HepG2 (cell line): ENCODE results near the gene RRP8. TPM values are rescaled to one million over a fixed set of nuclear protein-coding genes. Genes with fewer than 3 reads are reported as not detected.

Source experiments
- ATAC-seq: fragments of 200-7000 bp; cut with Tn5 transposase; 3 replicates; pipeline ENCODE4 v1.9.1; 2020; ENCODE audit warnings: mild to moderate bottlenecking, moderate library complexity
- BruUV-seq: library from RNA; stranded (reverse); fragments of 400-500 nt; replicated peaks from 2 replicates; lab custom pipeline; 2021; lab: Mats Ljungman, UMichigan
- CTCF ChIA-PET: fragments of 300-600 bp; formaldehyde crosslinking; extraction: SDS; loops from one replicate; lab custom pipeline; 2021; ENCODE audit warnings: low total read pairs, inconsistent platforms, low intra/inter-chr PET ratio; lab: Yijun Ruan, JAX
- POLR2A ChIA-PET: fragments of 350-600 bp; sonication (Branson Sonifier 250); formaldehyde crosslinking; loops from one replicate; lab custom pipeline; 2020; ENCODE audit warnings: antibody characterized with exemption, inconsistent platforms; lab: Yijun Ruan, JAX
- DNase-seq: peaks from one replicate; pipeline ENCODE4 v3.0.0-alpha.2; 2015; ENCODE audit warnings: low spot score
- FAIRE-seq: peaks from 3 replicates; lab custom pipeline; 2011; peaks lifted over from hg19 to GRCh38; lab: Jason Lieb, UNC
- H2AFZ ChIP-seq: one replicate; pipeline ENCODE4 v1.6.1; 2011; ENCODE audit warnings: low read length, inconsistent platforms
- H3K27ac ChIP-seq: fragments of 300-600 bp; 3 replicates; pipeline ENCODE4 v1.8.0; 2011; ENCODE audit warnings: mixed run types, mild to moderate bottlenecking, mixed read lengths, low read length, inconsistent platforms; ENCODE audit not compliant: insufficient read depth; ENCODE audit errors: extremely low read length
- H3K27me3 ChIP-seq, 2 experiments: fragments of 200-600 bp in 1 of 2; 2 replicates in 1 of 2; 3 replicates in 1 of 2; pipeline versions ENCODE4 v1.6.0 to v1.8.0; 2011; ENCODE audit warnings: low read length in 2 of 2, mild to moderate bottlenecking in 2 of 2, moderate library complexity in 2 of 2, inconsistent platforms in 1 of 2; ENCODE audit not compliant: insufficient read depth in 2 of 2, control insufficient read depth in 1 of 2
- H3K36me3 ChIP-seq, 2 experiments: fragments of 200-600 bp in 1 of 2; replicated peaks in 1 of 2; 2 replicates in 1 of 2; 3 replicates in 1 of 2; pipeline versions ENCODE4 v1.5.1 to v1.8.0; 2011; ENCODE audit warnings: low read length in 2 of 2, inconsistent platforms in 1 of 2; ENCODE audit not compliant: insufficient read depth in 2 of 2, control insufficient read depth in 1 of 2
- H3K4me1 ChIP-seq: 2 replicates; pipeline ENCODE4 v1.5.1; 2012; ENCODE audit warnings: low read length, inconsistent platforms; ENCODE audit not compliant: insufficient read depth
- H3K4me2 ChIP-seq: 2 replicates; pipeline ENCODE4 v1.6.0; 2011; ENCODE audit warnings: low read depth, low read length, inconsistent platforms
- H3K4me3 ChIP-seq, 3 experiments: fragments of 200-600 bp in 1 of 3; sonication (generic), shearing (Covaris generic) in 1 of 3; replicated peaks in 1 of 3; 2 replicates each; pipeline ENCODE4 v1.5.1; 2011 to 2016; ENCODE audit warnings: low read length in 3 of 3, inconsistent platforms in 2 of 3, low read depth in 2 of 3, mild to moderate bottlenecking in 2 of 3, control low read depth in 1 of 3, mixed read lengths in 1 of 3; ENCODE audit not compliant: insufficient read depth in 1 of 3
- H3K79me2 ChIP-seq: one replicate; pipeline ENCODE4 v1.6.1; 2011; ENCODE audit warnings: low read length, inconsistent platforms; ENCODE audit not compliant: insufficient read depth
- H3K9ac ChIP-seq: 2 replicates; pipeline ENCODE4 v1.6.0; 2011; ENCODE audit warnings: mild to moderate bottlenecking, low read depth, low read length, inconsistent platforms; ENCODE audit not compliant: insufficient read depth
- H3K9me3 ChIP-seq: 2 replicates; pipeline ENCODE4 v1.5.1; 2012; ENCODE audit warnings: mild to moderate bottlenecking, low read length
- H4K20me1 ChIP-seq: 2 replicates; pipeline ENCODE4 v1.6.0; 2011; ENCODE audit warnings: inconsistent platforms, mild to moderate bottlenecking, low read length, moderate library complexity; ENCODE audit not compliant: insufficient read depth
- HNRNPK ChIP-seq: fragments of 200-400 bp; formaldehyde crosslinking; IDR thresholded peaks from 2 replicates; pipeline ENCODE4 v1.6.1; 2018; ENCODE audit warnings: low read length, low read depth, moderate library complexity, mild to moderate bottlenecking; ENCODE audit not compliant: poor library complexity, severe bottlenecking
- NKX3-1 ChIP-seq: sonication (generic); formaldehyde crosslinking; IDR thresholded peaks from 2 replicates; pipeline ENCODE4 v1.5.0; 2020; ENCODE audit warnings: missing genetic modification reagents
- SOX13 ChIP-seq, 3 experiments: fragments of 450-650 bp in 1 of 3; sonication (generic) in 1 of 3; formaldehyde crosslinking in 1 of 3; IDR thresholded peaks in 2 of 3; conservative IDR thresholded peaks in 1 of 3; 2 replicates each; pipeline versions ENCODE4 v1.5.0 to v1.6.1; 2016 to 2020; ENCODE audit warnings: antibody characterized with exemption in 1 of 3, mild to moderate bottlenecking in 1 of 3, missing compliant biosample characterization in 1 of 3, missing genetic modification reagents in 1 of 3, moderate library complexity in 1 of 3
- SRY ChIP-seq: sonication (generic); formaldehyde crosslinking; IDR thresholded peaks from 2 replicates; pipeline ENCODE4 v1.8.0; 2022; ENCODE audit warnings: mild to moderate bottlenecking, missing genetic modification reagents
- STAG1 ChIP-seq: sonication (generic); formaldehyde crosslinking; IDR thresholded peaks from 2 replicates; pipeline ENCODE4 v1.4.0; 2020; ENCODE audit warnings: missing genetic modification reagents
- ZNF296 ChIP-seq: sonication (generic); formaldehyde crosslinking; conservative IDR thresholded peaks from 2 replicates; pipeline ENCODE4 v1.5.0; 2020; ENCODE audit warnings: mild to moderate bottlenecking, missing genetic modification reagents
- ZSCAN22 ChIP-seq: sonication (generic); formaldehyde crosslinking; IDR thresholded peaks from 2 replicates; pipeline ENCODE4 v1.4.0; 2020; ENCODE audit warnings: mild to moderate bottlenecking, missing genetic modification reagents
- WGBS: methylation state at CpG from one replicate; pipeline ENCODE4 v1.1.6; 2017; ENCODE audit warnings: low lambda C conversion rate; 5-methylcytosine and 5-hydroxymethylcytosine counted together
- in situ Hi-C: cut with HindIII; loops from 2 replicates; pipeline ENCODE4 v1.10.0; 2017; ENCODE audit warnings: low pct_unique_long_range_greater_than_20kb; ENCODE audit not compliant: extremely low pct_ligation_motif_present
- intact Hi-C: fragments of 100-400 bp; cut with micrococcal nuclease; formaldehyde crosslinking; loops from one replicate; pipeline ENCODE4 v1.10.0; 2022; ENCODE audit not compliant: unreplicated experiment
- polyA plus RNA-seq, 8 experiments: library from polyadenylated mRNA; depleted of rRNA in 3 of 8; stranded (reverse) in 7 of 8; unstranded in 1 of 8; fragments of >200 nt; fragmentation: Illumina TruSeq in 4 of 8; extraction: Trizol in 4 of 8; gene quantifications; 2 replicates each; pipeline versions ENCODE4 v1.2.1 to v1.2.3, GENCODE V29; 2011 to 2016; ENCODE audit warnings: low read depth in 4 of 8, missing spikeins in 1 of 8, mixed read lengths in 1 of 8; ENCODE audit not compliant: insufficient read depth in 1 of 8
- total RNA-seq, 5 experiments: library from RNA; depleted of rRNA; stranded (reverse); fragments of >200 nt; fragmentation: Illumina TruSeq; extraction: Trizol; gene quantifications; 2 replicates each; pipeline ENCODE4 v1.2.3, GENCODE V29; 2016; ENCODE audit warnings: low read depth in 1 of 5
- TF ChIP-seq, protein P1 (sequence below): sonication (generic); formaldehyde crosslinking; IDR thresholded peaks from 2 replicates; pipeline ENCODE4 v1.8.1; 2023; ENCODE audit warnings: mild to moderate bottlenecking, missing genetic modification reagents
- TF ChIP-seq, protein P2 (sequence below): sonication (generic); formaldehyde crosslinking; IDR thresholded peaks from 2 replicates; pipeline ENCODE4 v1.5.1; 2020; ENCODE audit warnings: missing genetic modification reagents, mild to moderate bottlenecking, borderline replicate concordance

The RRP8 gene
- total and polyA plus RNA-seq, 2 of the 13 experiments (the other 11 are each of a cell fraction or from before 2014, with no cell fraction given): 7.2 to 21.6 TPM

DNA sequence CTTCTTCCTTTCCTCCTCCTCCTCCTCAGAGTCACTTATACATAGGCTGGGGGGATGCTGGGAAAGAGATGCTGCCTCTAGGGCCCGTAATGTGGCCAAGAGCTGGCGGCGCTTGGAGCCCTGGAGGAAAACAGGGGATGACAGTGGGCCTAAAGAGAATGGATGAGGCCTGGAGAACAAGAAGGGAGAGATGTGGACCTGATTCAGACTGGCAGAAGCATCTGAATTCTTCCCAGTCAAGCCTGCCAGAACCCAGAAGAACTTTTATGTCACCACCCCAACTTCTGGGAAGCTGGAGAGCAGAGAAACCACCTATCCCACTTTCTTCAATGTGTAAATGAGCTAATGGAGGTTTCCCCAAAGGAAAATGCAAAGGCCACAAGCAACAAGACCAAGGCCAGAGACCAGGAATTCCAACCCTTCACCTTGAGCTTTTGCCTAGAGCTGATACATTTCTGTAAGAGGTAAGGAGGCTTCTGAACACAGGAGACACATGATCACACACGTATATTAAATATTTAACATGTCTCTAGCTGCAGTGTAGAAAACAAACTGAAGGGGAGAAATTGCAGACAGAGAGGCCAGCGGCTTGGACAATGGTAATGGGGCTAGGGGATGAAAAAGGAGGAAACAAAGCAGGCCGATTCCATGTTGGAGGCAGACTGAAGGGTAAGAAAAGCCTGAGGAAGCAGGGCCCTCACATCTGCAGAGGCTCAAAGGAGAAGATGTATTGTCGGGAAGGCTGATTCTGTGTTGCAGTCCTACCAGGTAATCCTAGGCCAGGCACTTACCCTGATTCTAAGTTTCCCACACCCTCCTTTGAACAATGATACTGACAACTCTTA is 1.1 kb downstream of the RRP8 start:
- no peak overlapping the region for H2AFZ ChIP-seq
- intact Hi-C loops: loop anchor here (5.0 kb wide), 2 partner anchors 65 to 70 kb away; no protein-coding TSS in a partner anchor
- H3K79me2 ChIP-seq: peaks cover 47% of the 10 kb centered on the region
- H3K27me3 ChIP-seq: no peaks in the 10 kb centered on the region; a peak in 1 of 5 replicates
- in situ Hi-C loops: loop anchor here (10.0 kb wide), 1 partner anchor 118 kb away; the partner anchor contains the start of genes ARFIP2 and TIMM10B
- peak overlapping the region; percentile 97 for H3K4me2 ChIP-seq
- FAIRE-seq: no peak
- TF ChIP-seq SOX13 (IDR thresholded peaks at IDR 0.05): no peak
- no peak for TF ChIP-seq SOX13 (CRISPR knock-in tag; conservative IDR thresholded peaks at IDR 0.05 in 1 of 2, IDR thresholded peaks at IDR 0.05 in 1 of 2)
- no peak for TF ChIP-seq SRY (CRISPR knock-in tag)
- TF ChIP-seq, protein P1, sequence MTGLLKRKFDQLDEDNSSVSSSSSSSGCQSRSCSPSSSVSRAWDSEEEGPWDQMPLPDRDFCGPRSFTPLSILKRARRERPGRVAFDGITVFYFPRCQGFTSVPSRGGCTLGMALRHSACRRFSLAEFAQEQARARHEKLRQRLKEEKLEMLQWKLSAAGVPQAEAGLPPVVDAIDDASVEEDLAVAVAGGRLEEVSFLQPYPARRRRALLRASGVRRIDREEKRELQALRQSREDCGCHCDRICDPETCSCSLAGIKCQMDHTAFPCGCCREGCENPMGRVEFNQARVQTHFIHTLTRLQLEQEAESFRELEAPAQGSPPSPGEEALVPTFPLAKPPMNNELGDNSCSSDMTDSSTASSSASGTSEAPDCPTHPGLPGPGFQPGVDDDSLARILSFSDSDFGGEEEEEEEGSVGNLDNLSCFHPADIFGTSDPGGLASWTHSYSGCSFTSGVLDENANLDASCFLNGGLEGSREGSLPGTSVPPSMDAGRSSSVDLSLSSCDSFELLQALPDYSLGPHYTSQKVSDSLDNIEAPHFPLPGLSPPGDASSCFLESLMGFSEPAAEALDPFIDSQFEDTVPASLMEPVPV (CRISPR knock-in tag): no peak
- no peak for TF ChIP-seq STAG1 (CRISPR knock-in tag)
- TF ChIP-seq ZSCAN22 (CRISPR knock-in tag): no peak
- TF ChIP-seq, protein P2, sequence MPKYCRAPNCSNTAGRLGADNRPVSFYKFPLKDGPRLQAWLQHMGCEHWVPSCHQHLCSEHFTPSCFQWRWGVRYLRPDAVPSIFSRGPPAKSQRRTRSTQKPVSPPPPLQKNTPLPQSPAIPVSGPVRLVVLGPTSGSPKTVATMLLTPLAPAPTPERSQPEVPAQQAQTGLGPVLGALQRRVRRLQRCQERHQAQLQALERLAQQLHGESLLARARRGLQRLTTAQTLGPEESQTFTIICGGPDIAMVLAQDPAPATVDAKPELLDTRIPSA (CRISPR knock-in tag): no peak
- TF ChIP-seq HNRNPK: no peak
- no peak for TF ChIP-seq ZNF296 (CRISPR knock-in tag)
- no peak for TF ChIP-seq NKX3-1 (CRISPR knock-in tag)
- no TSS peak for BruUV-seq
- WGBS: 42% methylated on average over 7 of the region's 7 CpGs
- ATAC-seq: no peak
- ChIA-PET CTCF (no interaction called here), POLR2A (interaction anchor here (1.5 to 2.7 kb wide), 2 partner anchors 10 to 121 kb away, joined by 6 to 17 read pairs; partner anchors contain the start of genes ARFIP2, TAF10 and TIMM10B)
- H3K9me3 ChIP-seq: no peaks in the 10 kb centered on the region
- peaks cover 12 to 25% of the 10 kb centered on the region in 2 experiments for H3K36me3 ChIP-seq
- H4K20me1 ChIP-seq: no peaks in the 10 kb centered on the region
- H3K4me3 ChIP-seq: peak overlapping the region; percentile 86 to 97 (median 89)
- H3K27ac ChIP-seq: peak overlapping the region; percentile 83
- peaks cover 67% of the 10 kb centered on the region for H3K4me1 ChIP-seq
- peak overlapping the region; percentile 93 for H3K9ac ChIP-seq
- DNase-seq: no peak
